ENCODE measurements around the gene TTLL9. TPM values are rescaled to one million over a fixed set of nuclear protein-coding genes. Genes with fewer than 3 reads are reported as not detected.

TTLL9 gene
- total RNA-seq, 2 donors from 2014 or later: not detected

DNA sequence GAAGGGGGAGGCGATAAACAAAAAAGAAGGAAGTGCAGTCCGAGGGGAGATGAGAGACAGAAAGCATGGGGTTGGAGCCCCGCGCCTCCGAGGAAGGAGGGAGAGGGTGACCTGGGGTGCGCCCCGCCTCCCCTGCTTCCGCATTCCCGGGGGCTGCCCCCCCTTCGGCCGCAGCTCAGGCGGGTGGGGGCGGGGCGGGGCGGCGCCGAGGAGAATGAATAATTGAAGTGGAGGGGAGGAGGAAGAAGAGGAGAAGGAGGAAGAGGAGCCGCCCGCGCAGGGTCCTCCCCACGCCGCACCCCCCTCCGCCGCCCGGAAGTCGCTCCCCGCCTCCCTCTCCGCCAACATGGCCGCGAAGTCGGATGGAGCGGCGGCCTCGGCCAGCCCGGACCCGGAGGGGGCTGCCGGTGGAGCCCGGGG, 97.4 kb downstream of the TTLL9 start, which contains the start of gene XKR7:
Gene XKR7 (plus strand): TSS at position 322 of the 420 bp plus-strand sequence. CDS start 25 bp downstream, at position 347.
- Mint-ChIP-seq H3K36me3 (no peaks in the 10 kb centered on the region), H3K9me3 (no peaks in the 10 kb centered on the region), H3K27ac (no peak within 1 kb of the TSS)
- DNase-seq (ENCODE audit: low spot score in 2 of 2): no peak
- peak; percentile 50 to 73 for ATAC-seq

- peak; percentile 83 to 93 for ATAC-seq
- H3K36me3 Mint-ChIP-seq: no peaks in the 10 kb centered on the region
These were observed 98.1 kb downstream of the TTLL9 start for GRCh38 chr20:31968291-31969126.

DNA sequence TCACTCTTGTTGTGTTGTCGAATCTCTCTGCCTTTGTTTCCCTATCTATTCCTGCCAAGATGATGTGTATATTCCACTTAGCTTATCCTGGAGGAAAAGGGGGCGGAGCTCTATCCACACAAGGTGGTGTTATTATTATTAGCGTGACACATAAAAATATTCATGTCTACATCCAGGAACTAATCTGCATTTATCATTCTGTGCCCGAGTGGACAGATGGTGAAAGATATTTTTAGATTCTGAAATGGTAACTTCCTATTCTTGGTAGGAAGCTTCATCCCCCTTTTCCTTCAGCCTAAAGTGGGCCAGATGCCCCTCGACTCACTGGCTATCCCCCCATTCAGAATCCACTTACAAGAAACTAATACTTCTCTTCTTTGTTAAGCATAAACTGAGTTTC, 99.6 kb downstream of the TTLL9 start:
- DNase-seq (ENCODE audit: low spot score in 2 of 2) (no peak), ATAC-seq (no peak)
- Mint-ChIP-seq H3K36me3 (no peaks in the 10 kb centered on the region), H3K27ac (no peak overlapping the region), H3K9me3 (no peaks in the 10 kb centered on the region)

More at GRCh38 chr20:31968291-31969126, 98.1 kb downstream of the TTLL9 start:
- peak; percentile 56 to 95 for DNase-seq (ENCODE audit: low spot score in 2 of 2)
- H3K27ac Mint-ChIP-seq: no peak overlapping the region
- no peaks in the 10 kb centered on the region for H3K9me3 Mint-ChIP-seq

DNA sequence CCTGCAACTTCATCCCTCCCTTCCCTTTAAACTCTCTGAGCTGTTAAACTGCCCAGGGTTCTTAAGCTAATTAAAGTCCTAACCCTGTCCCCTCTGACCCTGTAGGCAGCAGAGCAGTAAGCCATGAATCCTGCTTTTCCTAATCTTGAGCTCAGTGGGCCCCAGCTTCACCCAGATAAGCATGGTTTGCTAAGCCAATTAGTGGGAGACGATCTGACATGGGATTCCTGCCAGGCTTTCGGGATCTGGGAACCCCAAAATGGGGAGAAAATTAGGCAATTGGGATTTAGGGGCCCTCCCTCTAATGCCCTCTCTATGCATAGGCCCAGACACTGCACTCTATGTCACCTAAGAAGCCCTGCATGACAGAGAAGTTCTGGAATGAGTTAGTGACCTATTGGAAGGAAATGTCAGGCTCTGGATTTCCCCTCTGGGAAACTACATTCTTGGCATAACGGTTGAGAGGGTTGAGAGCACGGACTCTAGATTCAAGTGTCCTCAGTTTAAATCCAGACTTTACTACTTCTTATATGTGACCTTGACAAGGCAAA, 102.1 kb downstream of the TTLL9 start:
- ATAC-seq (no peak), DNase-seq (ENCODE audit: low spot score in 2 of 2) (no peak)
- Mint-ChIP-seq H3K36me3 (no peaks in the 10 kb centered on the region), H3K9me3 (no peaks in the 10 kb centered on the region), H3K27ac (no peak overlapping the region)

- Mint-ChIP-seq H3K27ac (no peak overlapping the region), H3K9me3 (no peaks in the 10 kb centered on the region), H3K36me3 (no peaks in the 10 kb centered on the region)
- no peak for ATAC-seq
- DNase-seq (ENCODE audit: low spot score in 2 of 2): no peak
These were observed 103.9 kb downstream of the TTLL9 start for GRCh38 chr20:31974296-31974695.

- no peak for DNase-seq (ENCODE audit: low spot score in 2 of 2)
- Mint-ChIP-seq H3K36me3 (no peaks in the 10 kb centered on the region), H3K9me3 (no peaks in the 10 kb centered on the region), H3K27ac (no peak overlapping the region)
- no peak for ATAC-seq
These were observed 104.6 kb downstream of the TTLL9 start for GRCh38 chr20:31974951-31975487.

DNA sequence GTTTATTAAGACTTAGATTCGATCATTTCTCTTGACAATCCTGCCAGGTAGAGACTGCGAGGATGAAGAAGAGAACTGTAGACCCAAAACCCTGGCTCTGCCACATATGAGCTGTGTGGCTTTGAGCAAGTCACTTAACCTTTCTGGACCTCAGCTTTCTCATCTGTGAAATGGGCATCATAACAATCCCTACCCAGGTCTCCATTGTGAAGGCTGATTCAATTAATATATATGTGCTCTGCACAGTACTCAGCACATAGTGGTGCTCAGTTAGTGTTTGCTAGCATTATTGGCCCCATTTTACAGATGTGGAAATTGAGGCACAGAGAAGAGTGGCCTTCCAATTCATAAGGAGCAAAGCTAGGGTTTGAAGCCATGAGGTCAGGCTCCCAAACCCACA, 105.4 kb downstream of the TTLL9 start:
- Mint-ChIP-seq H3K27ac (no peak overlapping the region), H3K9me3 (no peaks in the 10 kb centered on the region), H3K36me3 (no peaks in the 10 kb centered on the region)
- no peak for DNase-seq (ENCODE audit: low spot score in 2 of 2)
- ATAC-seq: no peak

- no peaks in the 10 kb centered on the region for H3K9me3 Mint-ChIP-seq
- ATAC-seq (no peak), DNase-seq (ENCODE audit: low spot score in 2 of 2) (no peak)
- H3K27ac Mint-ChIP-seq: no peak overlapping the region
- no peaks in the 10 kb centered on the region for H3K36me3 Mint-ChIP-seq
These were observed 106.6 kb downstream of the TTLL9 start for GRCh38 chr20:31977080-31977479.

GRCh38 chr20:31979713-31980426, 109.4 kb downstream of the TTLL9 start:
- H3K9me3 Mint-ChIP-seq: no peaks in the 10 kb centered on the region
- no peaks in the 10 kb centered on the region for H3K36me3 Mint-ChIP-seq

DNA sequence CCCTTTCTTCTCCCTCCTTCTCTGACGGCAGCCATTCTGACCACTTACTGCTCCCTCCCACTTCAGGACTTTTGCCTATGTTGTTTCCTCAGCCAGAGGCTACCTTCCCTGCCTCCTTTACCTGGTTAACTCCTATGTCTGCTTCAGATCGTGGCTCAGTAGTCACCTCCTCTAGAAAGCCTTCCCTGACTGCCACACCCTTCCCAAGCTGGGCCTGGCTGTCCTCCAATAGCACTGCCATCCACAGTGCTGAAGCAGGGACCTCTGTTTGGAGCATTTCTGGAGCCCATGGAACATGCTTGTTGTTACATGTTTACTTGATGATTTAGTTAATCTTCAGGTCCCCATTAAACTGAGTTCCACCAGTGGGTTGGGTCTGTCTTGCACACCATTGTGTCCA, 111.3 kb downstream of the TTLL9 start:
- DNase-seq (ENCODE audit: low spot score in 2 of 2) (no peak), ATAC-seq (no peak)
- Mint-ChIP-seq H3K36me3 (no peaks in the 10 kb centered on the region), H3K9me3 (no peaks in the 10 kb centered on the region), H3K27ac (peak overlapping the region in 1 of 2 donors; percentile 12)

More at GRCh38 chr20:31979713-31980426, 109.4 kb downstream of the TTLL9 start:
- no peak for ATAC-seq
- no peak for DNase-seq (ENCODE audit: low spot score in 2 of 2)
- H3K27ac Mint-ChIP-seq: no peak overlapping the region

DNA sequence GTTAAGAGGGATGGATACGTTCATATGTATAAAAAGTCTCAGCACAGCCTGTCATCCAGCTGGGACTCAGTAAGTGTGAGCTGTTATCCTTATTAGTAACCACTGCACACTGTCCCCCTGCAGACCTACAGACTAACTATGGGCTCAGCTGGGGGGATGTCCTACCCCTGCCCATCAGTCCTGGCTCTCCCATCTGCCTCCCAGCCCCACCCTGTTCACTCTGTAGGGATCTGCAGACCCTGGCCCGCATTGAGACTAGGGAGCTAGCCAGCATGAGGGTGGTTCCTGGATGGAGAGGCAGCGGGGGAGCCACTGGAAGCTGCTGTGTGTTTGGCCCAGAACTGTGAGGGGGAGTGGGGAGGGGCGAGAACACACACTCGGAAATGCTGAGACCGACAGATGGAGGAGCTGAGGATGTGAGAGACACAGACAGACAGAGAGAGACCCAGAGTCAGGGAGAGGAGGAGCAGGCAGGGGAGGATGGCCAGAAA, 114.6 kb downstream of the TTLL9 start:
- Mint-ChIP-seq H3K9me3 (no peaks in the 10 kb centered on the region), H3K27ac (no peak overlapping the region), H3K36me3 (no peaks in the 10 kb centered on the region)
- ATAC-seq: no peak
- no peak for DNase-seq (ENCODE audit: low spot score in 2 of 2)

DNA sequence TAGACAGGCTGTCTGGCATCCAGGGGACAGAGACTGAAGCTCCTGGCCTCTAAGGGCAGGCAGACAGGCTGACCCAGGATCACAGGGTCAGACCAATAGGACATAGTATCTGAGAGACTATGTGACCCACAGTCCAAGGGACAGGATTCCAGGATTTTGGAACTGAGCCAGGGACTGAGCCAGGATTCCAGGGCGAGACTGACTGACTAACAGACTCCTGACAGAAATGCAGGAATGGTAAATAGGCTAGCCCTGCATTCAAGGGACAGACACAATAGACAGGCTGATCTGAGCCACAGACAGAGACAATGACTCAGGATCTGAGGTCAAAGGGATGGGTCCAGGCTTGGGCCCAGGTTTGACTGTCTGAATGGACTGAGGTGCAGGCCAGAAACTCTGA, 117.3 kb downstream of the TTLL9 start:
- H3K27ac Mint-ChIP-seq: peak overlapping the region in 1 of 2 donors; percentile 45
- H3K9me3 Mint-ChIP-seq: no peaks in the 10 kb centered on the region
- DNase-seq (ENCODE audit: low spot score in 2 of 2) (no peak), ATAC-seq (peak in 1 of 2 donors; percentile 55)
- H3K36me3 Mint-ChIP-seq: no peaks in the 10 kb centered on the region

DNA sequence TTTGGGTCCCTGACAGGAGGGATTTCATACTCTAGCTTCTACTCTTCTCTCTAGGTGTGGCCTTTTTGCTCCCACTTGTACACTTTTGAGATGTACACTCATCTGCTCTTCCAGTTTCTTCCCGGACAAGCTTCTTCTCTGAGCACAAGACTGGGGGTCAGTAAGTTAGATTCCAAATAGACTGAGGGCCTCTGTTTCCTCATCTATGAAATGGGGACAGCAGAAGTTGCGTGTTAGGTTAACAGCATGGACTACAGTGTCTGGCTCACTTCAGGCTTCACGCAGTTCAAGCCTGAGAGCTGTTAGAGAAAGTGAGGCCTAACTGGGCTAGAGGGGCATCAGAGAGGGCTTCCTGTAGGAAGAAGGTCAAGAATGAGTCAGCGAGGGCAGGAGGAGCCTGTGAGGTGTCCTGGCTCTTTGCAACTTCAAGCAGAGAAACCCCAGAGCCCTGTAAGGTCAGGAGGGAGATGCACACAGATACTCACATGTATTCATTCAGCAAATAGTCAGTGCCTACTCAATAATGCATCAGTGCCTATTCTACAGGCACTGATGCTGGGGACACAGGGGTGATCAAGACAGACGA, 118.1 kb downstream of the TTLL9 start:
- peak in 1 of 2 donors; percentile 75 for ATAC-seq
- H3K9me3 Mint-ChIP-seq: no peaks in the 10 kb centered on the region
- DNase-seq (ENCODE audit: low spot score in 2 of 2): no peak
- H3K36me3 Mint-ChIP-seq: no peaks in the 10 kb centered on the region
- H3K27ac Mint-ChIP-seq: peak overlapping the region; percentile 4 to 21

DNA sequence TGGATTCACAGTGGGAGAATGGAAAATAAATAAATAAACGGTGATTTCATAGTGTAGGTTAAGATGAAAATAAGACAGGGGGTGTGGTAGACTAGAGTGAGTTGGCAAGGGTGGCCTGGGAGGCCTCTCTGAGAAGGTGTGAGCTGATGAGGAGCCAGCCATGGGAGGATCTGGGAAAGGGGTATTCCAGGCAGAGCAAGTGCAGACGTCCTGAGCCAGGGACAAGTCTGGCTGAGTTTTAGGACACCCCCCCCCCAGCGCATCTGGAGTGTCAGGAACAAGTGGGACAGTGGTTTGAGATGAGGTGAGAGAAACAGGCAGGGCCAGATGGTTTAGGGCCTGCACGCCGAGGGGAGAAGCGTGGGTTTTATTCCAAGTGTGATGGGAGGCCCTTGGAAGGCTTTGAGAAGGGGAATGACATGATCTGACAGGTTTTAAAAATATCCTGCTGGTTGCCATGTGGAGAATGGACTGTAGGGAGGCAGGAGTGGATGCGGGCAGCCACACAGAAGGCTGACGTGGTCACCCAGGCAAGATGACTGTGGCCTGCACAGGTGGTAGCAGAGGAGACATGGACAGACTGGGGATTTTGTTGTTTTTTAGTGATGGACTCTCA, 118.7 kb downstream of the TTLL9 start:
- H3K27ac Mint-ChIP-seq: peak overlapping the region; percentile 4 to 21
- no peak for ATAC-seq

GRCh38 chr20:31990641-31991338, 120.4 kb downstream of the TTLL9 start:
- Mint-ChIP-seq H3K27ac (peak overlapping the region in 1 of 2 donors; percentile 2), H3K36me3 (no peaks in the 10 kb centered on the region), H3K9me3 (no peaks in the 10 kb centered on the region)
- no peak for ATAC-seq
- DNase-seq (ENCODE audit: low spot score in 2 of 2): no peak

More for the DNA sequence above, 118.7 kb downstream of the TTLL9 start:
- Mint-ChIP-seq H3K9me3 (no peaks in the 10 kb centered on the region), H3K36me3 (no peaks in the 10 kb centered on the region)
- no peak for DNase-seq (ENCODE audit: low spot score in 2 of 2)

- no peak for ATAC-seq
- Mint-ChIP-seq H3K27ac (peak overlapping the region in 1 of 2 donors; percentile 2), H3K9me3 (no peaks in the 10 kb centered on the region), H3K36me3 (no peaks in the 10 kb centered on the region)
- DNase-seq (ENCODE audit: low spot score in 2 of 2): no peak
These were observed 120.9 kb downstream of the TTLL9 start for GRCh38 chr20:31991339-31991705.

All from activated naive CD4-positive, alpha-beta T cell treated with anti-CD3 and anti-CD28 coated beads, Interleukin-2, amount 50 U/mL, for 72 hours (primary cell).